Pons (tissue), 1 donor: Measurements from ENCODE around the gene CCDC30.

Experiments
- DNase-seq: peaks from one replicate; pipeline ENCODE4 v3.0.0-alpha.2; 2016; ENCODE audit warnings: low spot score

The CCDC30 gene

GRCh38 chr1:42462828-42463763 lies at the start of gene CCDC30:
CCDC30 (plus strand) TSS chr1:42463286; CDS start chr1:42480552, 17,266 bp downstream.
- DNase-seq: peak; percentile 97

DNA sequence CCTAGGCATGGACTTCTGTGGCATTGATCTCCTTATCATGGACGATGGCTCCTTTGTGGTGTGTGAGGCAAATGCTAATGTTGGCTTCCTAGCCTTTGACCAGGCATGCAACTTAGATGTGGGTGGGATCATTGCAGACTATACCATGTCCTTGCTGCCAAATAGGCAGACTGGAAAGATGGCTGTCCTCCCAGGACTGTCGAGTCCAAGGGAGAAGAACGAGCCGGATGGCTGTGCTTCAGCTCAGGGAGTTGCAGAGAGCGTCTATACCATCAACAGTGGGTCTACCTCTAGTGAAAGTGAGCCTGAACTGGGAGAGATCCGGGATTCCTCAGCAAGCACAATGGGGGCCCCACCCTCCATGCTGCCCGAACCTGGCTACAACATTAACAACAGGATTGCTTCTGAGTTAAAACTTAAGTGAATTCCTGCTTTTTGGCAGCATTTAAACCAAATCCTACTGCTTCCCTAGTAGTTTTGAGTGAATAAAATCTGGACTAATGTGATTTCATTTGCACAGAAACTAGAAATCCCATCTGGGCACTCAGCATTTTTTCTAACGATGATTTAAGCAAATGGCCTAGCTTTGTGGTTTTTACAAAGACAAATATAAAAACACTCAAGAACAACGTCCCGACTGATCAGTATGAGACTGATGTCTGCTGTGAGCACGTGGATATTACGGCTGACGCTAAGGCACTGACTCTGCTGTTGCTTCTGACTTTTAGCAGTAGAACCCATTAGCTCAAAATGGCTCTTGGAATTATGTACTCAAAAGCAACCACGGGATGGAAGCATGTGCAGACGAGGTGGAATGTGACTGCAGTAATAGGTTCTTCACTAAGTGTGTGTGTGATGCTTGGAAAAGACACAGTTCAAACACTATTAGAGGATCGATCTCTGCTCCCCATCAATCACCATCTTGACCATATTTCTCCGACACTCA lies 48.3 kb upstream of the CCDC30 start:
- DNase-seq: no peak

DNA sequence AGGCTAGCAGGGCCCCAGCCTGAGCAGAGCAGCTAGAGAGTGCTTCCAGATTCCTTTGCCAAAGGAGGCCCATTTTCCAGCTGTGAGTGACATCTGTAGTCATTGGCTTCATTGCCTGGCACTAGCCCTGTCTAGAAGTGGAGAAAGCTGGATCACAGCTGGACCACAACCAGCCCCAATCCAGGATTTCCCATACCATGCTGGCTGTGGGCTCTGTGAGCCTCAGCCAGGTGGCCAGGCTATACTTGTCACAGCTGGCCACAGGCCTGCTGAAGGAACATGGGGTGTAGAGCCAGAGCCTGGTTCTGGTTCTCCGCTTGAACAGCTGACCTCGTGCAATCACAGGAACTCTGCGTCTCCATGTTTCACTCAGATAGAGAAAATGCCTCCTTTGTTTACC lies 45.9 kb upstream of the CCDC30 start:
- no peak for DNase-seq

- DNase-seq: no peak
These were observed 44.6 kb upstream of the CCDC30 start for GRCh38 chr1:42418516-42418915.

- no peak for DNase-seq
These were observed 43.8 kb upstream of the CCDC30 start for GRCh38 chr1:42419126-42419821.

DNA sequence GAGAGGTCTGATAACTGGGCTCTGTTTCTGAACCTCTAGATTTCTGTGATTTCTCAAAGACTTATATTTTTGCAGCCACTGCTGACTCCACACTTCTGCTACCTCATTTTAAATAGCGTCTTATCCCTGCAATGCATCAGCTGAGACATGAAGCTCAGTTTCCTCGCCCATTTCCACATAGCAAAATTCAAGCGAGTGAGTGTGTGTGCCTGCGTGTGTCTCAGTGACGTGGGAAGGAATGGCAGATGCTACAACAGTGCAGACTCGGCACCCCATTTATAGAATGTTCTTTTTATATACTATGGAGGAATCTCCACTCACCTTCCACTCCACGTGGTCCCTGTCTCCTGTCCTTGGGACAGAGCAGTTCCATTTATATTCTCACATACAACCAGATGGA lies 43.0 kb upstream of the CCDC30 start:
- DNase-seq: no peak

DNA sequence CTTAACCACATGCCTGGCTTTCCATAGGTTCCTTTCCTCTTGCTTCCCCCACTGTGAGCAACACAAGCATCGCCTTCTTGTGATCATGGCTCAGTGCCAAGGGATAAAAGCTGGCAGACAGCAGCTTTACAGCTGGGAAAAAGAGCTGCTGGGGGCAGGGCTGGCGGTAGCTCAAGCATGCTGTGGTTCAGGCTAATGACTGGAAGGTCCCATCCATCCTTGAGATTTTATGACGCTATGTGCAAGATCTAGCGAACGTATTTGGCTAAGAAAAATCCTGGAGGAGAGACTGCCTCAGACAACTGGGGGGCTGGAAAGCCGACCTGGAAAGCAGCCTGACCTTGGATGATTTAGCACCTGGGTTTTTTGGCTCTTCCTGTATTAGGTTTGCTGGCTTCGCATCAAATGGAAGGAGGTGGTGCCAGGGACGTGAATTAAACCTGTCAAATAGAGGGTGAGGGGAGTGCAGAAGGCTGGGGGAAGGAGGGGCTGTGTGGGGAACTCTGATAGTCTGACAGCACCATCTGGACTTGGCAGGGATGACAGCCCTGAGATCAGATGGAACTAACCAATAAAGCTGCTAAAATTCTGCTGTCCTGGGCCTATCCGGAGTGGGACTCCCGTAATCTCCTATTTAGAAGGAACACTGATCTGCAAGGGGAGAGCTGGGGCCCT lies 42.0 kb upstream of the CCDC30 start:
- peak; percentile 83 for DNase-seq

- no peak for DNase-seq
These were observed 40.3 kb upstream of the CCDC30 start for GRCh38 chr1:42422737-42423136.

- DNase-seq: no peak
These were observed 39.4 kb upstream of the CCDC30 start for GRCh38 chr1:42423681-42424080.

DNA sequence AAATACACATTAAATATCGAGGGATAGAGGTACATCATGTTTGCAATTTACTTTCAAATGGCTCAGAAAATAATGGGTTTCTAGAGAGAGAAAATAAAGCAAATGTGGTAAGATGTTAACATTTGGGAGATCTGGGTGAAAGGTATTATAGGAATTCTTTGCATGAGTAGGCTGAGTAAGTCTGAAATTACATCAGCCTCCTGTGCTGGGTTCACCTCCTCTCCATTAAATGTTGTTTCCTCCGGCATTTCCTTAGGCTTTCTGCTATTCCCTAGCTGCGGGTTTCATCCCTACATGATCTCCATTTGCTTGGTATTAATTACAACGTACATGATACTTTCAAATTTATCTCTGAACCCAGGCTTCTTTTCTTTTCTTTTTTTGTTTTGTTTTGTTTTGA lies 38.9 kb upstream of the CCDC30 start:
- DNase-seq: no peak

DNA sequence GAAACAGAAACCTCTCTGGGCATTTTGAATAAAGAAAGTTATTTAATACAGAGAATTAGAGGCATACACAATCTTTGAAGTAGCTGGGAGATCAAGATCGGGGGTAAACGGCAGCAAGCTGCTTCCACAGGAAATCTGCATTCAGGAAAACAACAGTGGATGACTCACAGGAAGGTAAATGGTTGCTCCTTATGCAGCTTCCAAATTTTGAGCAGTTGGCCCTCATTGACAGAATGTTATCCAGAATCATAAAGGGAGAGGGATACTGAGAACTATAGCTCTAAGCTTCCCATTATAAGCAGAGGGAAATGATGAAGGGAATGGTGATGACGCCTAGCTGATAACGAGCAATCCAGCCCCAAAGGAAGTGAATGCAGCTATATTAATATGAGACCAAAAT lies 35.8 kb upstream of the CCDC30 start:
- DNase-seq: no peak

DNA sequence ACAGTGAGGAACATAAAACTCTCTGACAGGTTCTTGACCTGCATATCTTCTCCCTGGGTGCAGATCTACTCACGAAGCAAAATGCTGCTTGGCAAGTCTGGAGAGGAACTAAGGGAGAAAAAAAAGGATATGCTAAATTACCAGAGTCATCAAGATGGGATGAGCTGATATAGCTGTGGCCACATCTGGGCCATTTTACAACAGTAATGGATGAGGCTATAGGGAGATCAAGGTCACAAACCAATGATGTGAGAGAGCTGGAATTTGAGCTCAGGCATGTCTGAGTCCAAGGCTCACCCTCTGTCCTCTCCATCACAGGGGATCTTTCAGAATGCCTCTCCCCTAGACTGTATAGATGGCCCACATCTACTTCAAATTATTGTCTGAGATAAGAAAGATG lies 33.5 kb upstream of the CCDC30 start:
- DNase-seq: no peak

GRCh38 chr1:42430286-42431135 lies 32.6 kb upstream of the CCDC30 start:
- no peak for DNase-seq

DNA sequence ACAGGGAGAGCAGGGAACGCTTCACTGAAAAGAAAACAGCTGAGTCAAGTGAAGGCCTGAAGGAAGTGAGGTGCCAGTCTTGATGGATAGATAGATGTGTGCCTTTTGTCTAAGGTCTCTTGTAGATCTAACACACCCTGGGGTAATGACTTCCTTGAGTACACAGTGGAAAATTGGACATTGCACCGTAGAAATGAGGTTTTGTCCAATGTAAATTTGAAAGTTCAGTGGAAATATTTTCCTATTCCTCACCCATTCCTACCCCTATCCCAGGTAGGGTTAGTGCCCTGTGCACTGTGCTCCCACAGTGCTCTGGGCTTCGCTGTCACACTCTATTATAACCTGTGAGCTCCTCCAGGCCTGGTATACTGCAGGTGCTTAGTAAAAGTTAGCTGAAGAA lies 31.6 kb upstream of the CCDC30 start:
- no peak for DNase-seq

- DNase-seq: no peak
These were observed 30.4 kb upstream of the CCDC30 start for GRCh38 chr1:42432714-42433113.

- no peak for DNase-seq
These were observed 29.7 kb upstream of the CCDC30 start for GRCh38 chr1:42433369-42433768.

DNA sequence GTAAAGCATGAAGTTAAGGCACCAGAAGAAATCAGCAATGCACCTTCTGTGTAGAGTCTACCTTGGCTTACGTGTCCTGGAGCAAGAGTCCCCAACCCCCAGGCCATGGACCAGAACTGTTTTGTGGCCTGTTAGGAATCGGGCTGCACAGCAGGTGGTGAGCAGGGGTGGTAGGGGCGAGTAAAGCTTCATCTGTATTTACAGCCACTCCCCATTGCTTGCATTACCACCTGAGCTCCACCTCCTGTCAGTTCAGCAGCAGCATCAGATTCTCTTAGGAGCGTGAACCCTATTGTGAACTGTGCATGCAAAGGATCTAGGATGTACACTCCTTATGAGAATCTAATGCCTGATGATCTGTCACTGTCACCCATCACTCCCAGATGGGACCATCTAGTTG lies 28.7 kb upstream of the CCDC30 start:
- no peak for DNase-seq

DNA sequence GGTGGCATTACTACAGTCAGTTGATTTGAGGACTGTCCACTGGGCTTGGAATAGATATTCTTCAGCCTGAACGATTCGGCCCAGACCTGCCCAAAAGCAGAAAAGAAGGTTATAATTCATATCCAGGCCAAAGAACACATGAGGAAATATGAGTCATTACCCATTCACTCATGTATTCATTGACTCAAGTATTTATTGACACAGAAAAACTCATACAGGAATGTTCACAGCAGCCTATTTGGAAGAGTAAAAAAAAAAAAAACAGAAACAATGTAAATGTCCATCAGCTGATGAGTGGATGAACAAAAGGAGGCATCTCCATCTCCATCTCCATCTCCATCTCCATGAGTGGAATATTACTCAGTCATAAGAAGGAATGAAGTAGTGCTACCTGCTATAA lies 23.1 kb upstream of the CCDC30 start:
- DNase-seq: no peak

GRCh38 chr1:42442662-42443061 lies 20.4 kb upstream of the CCDC30 start:
- DNase-seq: no peak

- DNase-seq: no peak
These were observed 13.8 kb upstream of the CCDC30 start for GRCh38 chr1:42449256-42449655.

- no peak for DNase-seq
These were observed 13.0 kb upstream of the CCDC30 start for GRCh38 chr1:42450061-42450460.
